ENCODE measurements around the gene OR5F1. TPM values are rescaled to one million over a fixed set of nuclear protein-coding genes. Genes with fewer than 3 reads are reported as not detected.

The OR5F1 gene
- total RNA-seq: not detected

- no peaks in the 10 kb centered on the region for H3K9me3 ChIP-seq
- H3K4me1 ChIP-seq: no peaks in the 10 kb centered on the region
- no peaks in the 10 kb centered on the region for H3K36me3 ChIP-seq
- TF ChIP-seq CTCF (IDR thresholded peaks at IDR 0.05) (no peak), POLR2A (IDR thresholded peaks at IDR 0.05) (no peak)
- no peak within 1 kb of the TSS for H3K27ac ChIP-seq
- 58 to 74% methylated on average over 2 of the region's 2 CpGs for WGBS, 2 donors
- intact Hi-C loops (cut with DNase I): no loop called here
- H3K27me3 ChIP-seq: no peaks in the 10 kb centered on the region
- DNase-seq: no peak
- H3K4me3 ChIP-seq (replicated peaks in 1 of 3): no peak within 1 kb of the TSS
Observed at GRCh38 chr11:55994525-55994924, at the start of gene OR5F1. TSS of gene OR5F1 (minus strand) at chr11:55994625. CDS start at chr11:55994625, 0 bp downstream.

GRCh38 chr11:56027354-56027753 is 32.9 kb upstream of the OR5F1 start, which contains the start of gene OR5AS1:
TSS of gene OR5AS1 (plus strand) at chr11:56027654. CDS start at chr11:56030419, 2,765 bp downstream.
- no peak for TF ChIP-seq POLR2A (IDR thresholded peaks at IDR 0.05)
- TF ChIP-seq CTCF (IDR thresholded peaks at IDR 0.05): no peak
- Histone ChIP-seq H3K4me3 (replicated peaks in 1 of 3) (no peak within 1 kb of the TSS), H3K27ac (no peak within 1 kb of the TSS), H3K9me3 (no peaks in the 10 kb centered on the region), H3K4me1 (no peaks in the 10 kb centered on the region), H3K36me3 (no peaks in the 10 kb centered on the region), H3K27me3 (no peaks in the 10 kb centered on the region)
- intact Hi-C loops (cut with DNase I): no loop called here
- no peak for DNase-seq

- Histone ChIP-seq H3K4me1 (no peaks in the 10 kb centered on the region), H3K27ac (no peak overlapping the region), H3K9me3 (no peaks in the 10 kb centered on the region), H3K27me3 (no peaks in the 10 kb centered on the region), H3K36me3 (no peaks in the 10 kb centered on the region), H3K4me3 (replicated peaks in 1 of 3) (no peak overlapping the region)
- DNase-seq: no peak
- intact Hi-C loops (cut with DNase I): no loop called here
- no peak for TF ChIP-seq POLR2A (IDR thresholded peaks at IDR 0.05)
- TF ChIP-seq CTCF (IDR thresholded peaks at IDR 0.05): no peak
- WGBS, 2 donors: 60 to 65% methylated on average over 2 of the region's 2 CpGs
Observed at GRCh38 chr11:56013805-56014204, 19.4 kb upstream of the OR5F1 start.

DNA sequence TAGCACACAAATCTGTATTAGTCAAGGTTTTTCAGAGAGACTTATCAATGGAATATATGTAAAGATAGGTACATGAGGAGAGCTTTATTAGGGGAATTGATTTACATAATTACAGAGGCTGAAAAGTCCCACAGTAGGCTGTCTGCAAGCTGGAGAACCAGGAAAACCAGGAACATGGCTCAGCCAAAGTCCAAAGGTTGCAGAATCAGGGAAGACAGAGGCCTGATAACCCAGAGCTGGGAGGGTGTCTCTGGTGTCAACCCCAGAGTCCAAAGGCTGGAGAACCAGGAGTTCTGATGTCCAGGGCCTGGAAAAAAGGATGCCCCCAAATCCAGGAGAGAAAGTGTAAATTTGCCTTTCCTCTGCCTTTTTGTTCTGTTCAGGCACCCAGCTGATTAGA is 16.3 kb upstream of the OR5F1 start:
- TF ChIP-seq POLR2A (IDR thresholded peaks at IDR 0.05) (no peak), CTCF (IDR thresholded peaks at IDR 0.05) (no peak)
- no peaks in the 10 kb centered on the region for H3K27me3 ChIP-seq
- H3K4me1 ChIP-seq: no peaks in the 10 kb centered on the region
- no peak overlapping the region for H3K4me3 ChIP-seq (replicated peaks in 1 of 3)
- no peaks in the 10 kb centered on the region for H3K9me3 ChIP-seq
- no peaks in the 10 kb centered on the region for H3K36me3 ChIP-seq
- intact Hi-C loops (cut with DNase I): no loop called here
- H3K27ac ChIP-seq: no peak overlapping the region
- no peak for DNase-seq

- DNase-seq: no peak
Observed at GRCh38 chr11:55970935-55971334, 23.5 kb downstream of the OR5F1 start.

More at GRCh38 chr11:55970935-55971334, 23.5 kb downstream of the OR5F1 start:
- H3K27me3 ChIP-seq: no peaks in the 10 kb centered on the region
- 89 to 91% methylated on average over 2 of the region's 3 CpGs for WGBS, 2 donors
- H3K4me3 ChIP-seq (replicated peaks in 1 of 3): no peak overlapping the region
- H3K27ac ChIP-seq: no peak overlapping the region
- no peaks in the 10 kb centered on the region for H3K4me1 ChIP-seq
- intact Hi-C loops (cut with DNase I): no loop called here
- H3K36me3 ChIP-seq: no peaks in the 10 kb centered on the region
- H3K9me3 ChIP-seq: no peaks in the 10 kb centered on the region
- no peak for TF ChIP-seq POLR2A (IDR thresholded peaks at IDR 0.05)
- TF ChIP-seq CTCF (IDR thresholded peaks at IDR 0.05): no peak

Data from thyroid gland (tissue), 4 donors.